GM19468 (cell line): ENCODE measurements around the gene AJUBA.
"Not testable (repeated sequence)": the region's sequence is repeated elsewhere in the genome, so short reads cannot be mapped to it uniquely, and the experiment has no call there.

Experiments
- ATAC-seq: cut with Tn5 transposase; IDR thresholded peaks from one replicate; pipeline ENCODE4 v1.9.1; 2021; ENCODE audit warnings: mild to moderate bottlenecking, moderate library complexity, moderate number of reproducible peaks; ENCODE audit not compliant: unreplicated experiment; ENCODE audit errors: extremely low read depth

The AJUBA gene

DNA sequence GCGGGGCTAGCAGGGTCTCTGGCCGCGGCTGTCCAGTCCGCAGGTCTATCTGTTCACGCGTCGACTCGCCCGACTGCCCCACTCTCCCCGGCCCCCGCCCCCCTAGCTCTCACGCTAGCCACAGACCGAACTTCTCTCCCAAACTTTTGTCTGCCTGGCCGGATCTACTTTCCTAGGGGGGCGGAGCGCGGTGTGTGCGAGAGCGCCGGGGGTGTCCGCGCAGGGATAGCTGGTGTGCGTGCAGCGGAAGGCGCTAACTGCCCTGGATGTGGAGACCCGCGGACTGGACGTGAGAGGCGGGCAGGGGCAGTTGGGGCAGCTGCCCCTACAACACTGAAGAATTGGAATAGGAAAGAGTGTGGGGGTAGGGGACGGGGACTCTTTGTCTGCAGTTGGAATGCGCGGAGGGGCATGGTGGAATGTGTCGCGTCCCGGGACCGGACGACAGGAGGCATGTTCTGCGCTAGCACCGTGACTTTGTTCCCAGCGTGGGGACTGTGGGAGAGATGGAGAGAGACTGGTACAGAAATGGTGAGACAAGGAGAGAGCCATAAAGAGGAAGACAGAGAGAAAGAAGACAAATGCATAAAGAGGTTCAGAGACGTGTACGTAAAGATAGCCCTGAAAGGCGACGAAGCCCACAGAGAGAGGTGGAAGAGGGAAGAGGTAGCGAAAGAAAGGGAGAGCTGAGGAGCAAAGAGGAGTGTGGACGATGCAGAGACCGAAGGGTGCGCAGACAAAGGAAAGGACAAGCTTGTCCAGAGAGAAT, at the start of gene AJUBA:
AJUBA (minus strand) TSS at position 75 of the 769 bp plus-strand sequence. CDS start 285 bp downstream, outside the sequence.
- no peak for ATAC-seq

GRCh38 chr14:23030936-23031335, 48.6 kb upstream of the AJUBA start:
- no peak for ATAC-seq

- ATAC-seq = no peak
These were observed 46.4 kb upstream of the AJUBA start for GRCh38 chr14:23028799-23029198.

GRCh38 chr14:23025151-23025814, 42.9 kb upstream of the AJUBA start:
- ATAC-seq = no peak

DNA sequence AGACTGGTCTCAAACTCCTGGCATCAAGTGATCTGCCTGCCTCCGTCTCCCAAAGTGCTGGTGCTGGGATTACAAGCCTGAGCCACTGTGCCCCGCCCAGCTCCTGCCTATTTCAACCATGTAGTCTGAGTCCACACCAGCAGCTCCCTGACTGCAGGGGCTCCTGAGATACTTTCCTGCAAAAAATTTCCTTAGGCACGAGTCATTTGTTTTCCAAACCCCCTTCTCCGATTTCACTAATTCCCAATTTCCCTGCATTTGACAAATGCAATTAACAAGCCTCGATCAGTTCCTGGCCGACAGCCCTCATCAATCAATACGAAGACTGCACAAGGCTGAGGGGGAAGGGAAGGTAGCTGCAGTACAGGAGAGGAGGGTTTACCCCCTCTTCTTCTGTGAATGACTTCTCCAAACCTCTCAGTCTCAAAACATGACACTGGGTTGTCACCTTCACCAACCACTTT, 42.3 kb upstream of the AJUBA start:
- ATAC-seq = no peak

GRCh38 chr14:23023795-23024152, 41.4 kb upstream of the AJUBA start:
- no peak for ATAC-seq

- ATAC-seq = no peak
These were observed 40.9 kb upstream of the AJUBA start for GRCh38 chr14:23023022-23023794.

DNA sequence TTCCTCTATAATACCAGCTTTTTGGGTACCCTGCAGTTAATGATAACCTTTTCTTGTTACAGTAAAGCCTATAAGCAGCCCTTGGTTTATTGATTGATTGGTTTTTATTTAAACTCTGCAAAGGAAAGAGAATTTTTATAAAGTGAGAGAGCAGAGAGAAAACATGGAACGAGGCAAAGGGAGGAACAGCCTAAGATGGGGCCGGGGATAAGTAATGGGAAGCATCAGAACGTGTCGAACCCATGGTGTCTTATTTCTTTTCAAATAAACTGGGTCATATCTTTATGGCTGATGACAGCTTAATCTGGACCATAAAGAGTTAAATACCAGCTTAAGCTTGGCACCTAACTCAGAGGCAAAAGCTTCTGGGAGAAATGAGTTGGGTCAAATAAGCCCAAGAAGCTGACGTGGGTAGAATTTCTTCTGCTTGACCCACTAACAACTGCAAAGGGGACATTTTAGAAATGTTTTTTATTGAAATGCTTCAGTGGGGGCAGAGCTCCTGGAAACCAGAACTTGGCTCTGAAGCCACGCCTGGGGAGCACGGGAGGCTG, 39.6 kb upstream of the AJUBA start:
- no peak for ATAC-seq

- ATAC-seq = no peak
These were observed 39.1 kb upstream of the AJUBA start for GRCh38 chr14:23021434-23021833.

DNA sequence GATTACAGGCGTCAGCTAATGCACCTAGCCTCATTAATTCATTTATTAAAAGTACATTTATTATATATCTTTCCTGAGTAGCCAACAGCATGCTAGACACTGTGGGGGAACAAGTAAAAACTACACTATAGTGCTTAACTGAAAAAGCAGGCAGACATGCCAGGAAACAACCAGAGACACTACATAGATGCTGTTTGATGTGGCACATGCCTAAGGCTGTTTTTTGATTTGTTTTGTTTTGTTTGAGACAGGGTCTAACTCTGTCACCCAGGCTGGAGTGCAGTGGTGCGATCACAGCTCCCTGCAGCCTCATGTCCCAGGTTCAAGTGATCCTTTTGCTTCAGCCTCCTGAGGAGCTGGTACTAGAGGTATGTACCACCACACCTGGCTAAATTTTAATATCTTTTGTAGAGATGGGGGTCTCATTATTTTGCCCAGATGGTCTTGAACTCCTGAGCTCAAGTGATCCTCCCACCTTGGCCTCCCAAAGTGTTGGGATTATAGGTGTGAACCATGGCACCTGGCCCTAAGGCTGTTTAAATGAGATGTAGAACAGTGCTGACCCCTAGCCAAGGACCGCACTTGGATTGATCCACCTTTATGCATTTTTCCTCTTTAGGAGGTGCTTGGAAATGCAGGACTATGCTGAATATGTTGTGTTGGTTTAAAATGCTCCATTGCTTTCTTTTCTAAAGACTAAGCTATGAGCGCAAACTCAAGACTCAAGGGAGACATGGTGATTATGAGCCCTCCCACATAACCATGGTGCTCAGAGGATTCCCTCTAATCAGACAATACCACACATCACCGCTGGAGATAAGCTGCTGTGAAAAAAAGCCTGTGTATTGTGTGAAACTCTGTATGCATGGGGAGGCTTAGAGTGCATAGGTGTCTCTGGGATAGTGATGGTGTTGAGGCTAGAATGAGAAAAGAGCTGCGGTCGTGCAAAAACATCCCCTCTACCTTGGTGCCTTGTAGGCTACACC, 38.1 kb upstream of the AJUBA start:
- no peak for ATAC-seq

DNA sequence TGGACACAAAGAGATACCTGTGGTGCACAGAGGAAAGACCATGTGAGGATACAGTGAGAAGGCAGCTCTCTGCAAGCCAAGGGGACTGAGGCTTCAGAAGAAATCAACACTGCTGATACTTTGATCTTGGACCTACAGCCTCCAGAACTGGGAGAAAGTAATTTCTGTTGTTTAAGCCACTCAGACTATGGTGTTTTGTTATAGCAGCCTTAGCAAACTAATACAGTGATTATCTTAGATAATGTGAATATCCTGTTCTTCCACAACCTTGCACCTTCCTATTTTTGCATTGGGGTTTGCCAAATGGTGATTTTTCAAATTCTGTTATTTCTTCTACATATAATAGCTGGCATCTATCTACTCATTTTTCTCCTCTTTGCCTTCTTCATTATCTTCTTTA, 35.8 kb upstream of the AJUBA start:
- no peak for ATAC-seq

DNA sequence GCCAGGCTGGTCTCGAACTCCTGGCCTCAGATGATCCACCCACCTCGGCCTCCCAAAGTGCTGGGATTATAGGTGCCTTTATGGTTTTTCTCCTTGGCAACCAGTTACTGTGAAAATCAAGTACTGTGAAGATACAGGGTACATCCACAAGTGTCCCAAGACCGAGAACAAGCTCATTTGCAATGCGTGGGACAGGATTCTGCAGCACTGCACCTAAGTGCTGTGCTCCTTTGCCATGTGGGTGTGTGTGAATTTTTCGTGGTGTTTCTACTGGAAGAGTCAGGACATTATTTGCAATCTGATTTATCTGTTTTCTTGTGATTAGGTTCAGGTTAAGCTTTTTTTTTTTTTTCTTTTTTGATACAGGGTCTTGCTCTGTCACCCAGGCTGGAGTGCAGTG, 34.7 kb upstream of the AJUBA start:
- ATAC-seq = no peak

DNA sequence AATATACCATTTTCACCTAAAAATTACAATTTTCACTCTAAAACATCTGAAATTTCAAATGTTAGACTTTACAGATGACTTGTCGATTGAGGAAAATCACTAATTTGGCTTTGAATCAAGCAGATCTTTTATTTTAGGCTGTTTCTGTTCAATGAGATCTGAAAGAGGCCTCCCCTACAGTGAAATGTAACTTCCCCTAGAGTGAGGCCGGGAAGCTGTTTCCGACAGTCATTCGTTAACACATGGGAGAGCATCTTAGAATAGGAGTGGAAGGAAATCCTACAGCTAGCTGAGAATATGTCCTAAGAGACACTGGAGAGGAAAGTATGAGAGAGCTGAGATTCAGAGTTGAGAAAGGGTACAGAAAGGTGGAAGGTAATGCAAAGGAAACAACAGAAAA, 33.3 kb upstream of the AJUBA start:
- no peak for ATAC-seq

DNA sequence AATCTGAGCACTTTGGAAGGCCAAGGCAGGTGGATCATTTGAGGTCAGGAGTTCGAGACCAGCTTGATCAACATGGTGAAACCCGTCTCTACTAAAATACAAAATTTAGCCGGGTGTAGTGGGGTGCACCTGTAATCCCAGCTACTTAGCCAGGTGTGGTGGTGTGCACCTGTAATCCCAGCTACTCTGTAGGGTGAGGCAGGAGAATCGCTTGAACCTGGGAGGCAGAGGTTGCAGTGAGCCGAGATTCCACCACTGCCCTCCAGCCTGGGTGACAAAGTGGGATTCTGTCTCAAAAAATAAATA, 31.4 kb upstream of the AJUBA start:
- not testable (repeated sequence) for ATAC-seq

- no peak for ATAC-seq
These were observed 30.9 kb upstream of the AJUBA start for GRCh38 chr14:23013054-23013748.

DNA sequence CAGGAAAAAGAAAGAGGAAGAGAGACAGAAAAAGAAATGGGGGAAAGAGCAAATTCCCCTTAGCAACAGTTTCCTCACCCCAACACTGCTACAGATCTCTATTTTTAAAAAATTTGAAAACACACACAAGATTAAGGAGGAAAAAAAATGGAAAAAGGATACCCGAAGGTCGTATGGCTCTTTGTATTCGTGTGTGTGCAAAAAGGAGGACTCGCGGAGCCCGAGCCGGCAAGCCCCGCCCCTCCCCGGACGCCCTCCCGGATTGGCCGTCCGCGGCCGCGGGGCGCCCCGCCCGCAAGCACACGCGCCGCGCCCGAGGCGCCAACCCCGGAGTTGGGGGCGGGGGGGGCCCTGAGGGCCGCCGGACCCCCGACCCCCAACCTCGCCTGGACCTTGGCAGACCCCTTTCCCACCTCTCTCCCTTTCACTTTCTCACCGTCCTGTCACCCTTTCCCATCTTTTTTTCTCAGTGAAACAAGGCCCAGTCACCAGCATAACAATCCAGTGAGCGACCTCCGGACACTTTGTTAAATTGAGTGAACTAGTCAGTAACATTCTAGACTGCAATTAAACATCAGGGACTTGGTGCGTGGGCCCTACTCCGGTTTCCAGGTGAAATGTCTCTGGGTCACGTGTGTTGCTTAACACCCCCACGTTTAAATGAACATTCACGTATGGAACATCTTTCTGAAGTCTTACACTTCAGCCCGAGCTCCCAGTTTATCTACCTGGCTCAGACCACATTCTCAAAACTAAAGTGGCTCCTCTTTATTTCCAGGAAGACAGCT, 27.8 kb upstream of the AJUBA start, which contains the start of gene C14orf93:
C14orf93 (minus strand) TSS at position 205 of the 788 bp plus-strand sequence. CDS start 11,120 bp downstream, outside the sequence.
- ATAC-seq = no peak

DNA sequence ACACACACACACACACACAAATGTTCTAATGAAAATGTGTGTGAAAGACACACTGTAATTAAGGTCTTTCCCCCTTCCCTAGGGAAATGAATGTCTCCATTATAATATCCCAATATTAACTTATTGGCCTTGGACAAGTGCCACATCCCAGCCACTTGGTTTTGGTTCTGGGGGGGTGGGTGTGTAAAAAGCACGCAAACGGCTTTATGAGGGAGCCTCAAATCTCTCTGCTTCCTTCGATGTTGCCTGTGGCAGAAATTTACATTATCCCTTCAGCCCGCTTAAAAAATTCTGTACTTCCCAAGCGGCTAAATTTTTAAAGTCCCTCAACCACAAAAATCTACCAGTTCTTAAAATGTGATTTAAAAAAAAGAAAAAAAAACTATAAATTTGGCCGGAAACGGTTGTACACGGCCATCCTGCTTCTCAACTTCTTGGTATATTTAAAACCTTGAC, 27.2 kb upstream of the AJUBA start:
- ATAC-seq = no peak

DNA sequence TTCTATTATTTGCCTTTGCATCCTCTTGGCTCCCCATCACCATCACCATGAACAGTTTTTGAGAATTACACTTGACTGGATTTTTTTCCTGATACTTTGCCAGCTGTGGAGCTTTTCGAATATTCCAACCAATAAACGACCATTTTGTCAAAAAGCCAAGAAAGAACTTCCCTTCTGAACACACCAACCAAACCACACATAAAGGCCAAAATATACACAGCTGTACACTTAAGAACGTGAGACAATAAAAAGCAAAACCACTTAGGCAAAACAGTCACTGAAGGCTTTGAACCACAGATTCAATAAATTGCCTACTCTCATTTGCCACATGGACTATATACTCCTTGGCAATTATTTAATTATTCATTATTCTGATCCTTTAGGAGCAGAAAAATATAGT, 26.5 kb upstream of the AJUBA start:
- ATAC-seq = no peak
